HepG2 (cell line): ENCODE results near the gene BRSK2. TPM values are rescaled to one million over a fixed set of nuclear protein-coding genes. Genes with fewer than 3 reads are reported as not detected.
A peak's percentile ranks its signal among the peaks of the same experiment; 100 is the strongest.

ENCODE experiments used
- ATAC-seq: fragments of 200-7000 bp; cut with Tn5 transposase; 3 replicates; pipeline ENCODE4 v1.9.1; 2020; ENCODE audit warnings: mild to moderate bottlenecking, moderate library complexity
- BruUV-seq: library from RNA; stranded (reverse); fragments of 400-500 nt; replicated peaks from 2 replicates; lab custom pipeline; 2021; lab: Mats Ljungman, UMichigan
- CTCF ChIA-PET: fragments of 300-600 bp; formaldehyde crosslinking; extraction: SDS; loops from one replicate; lab custom pipeline; 2021; ENCODE audit warnings: low total read pairs, inconsistent platforms, low intra/inter-chr PET ratio; lab: Yijun Ruan, JAX
- POLR2A ChIA-PET: fragments of 350-600 bp; sonication (Branson Sonifier 250); formaldehyde crosslinking; loops from one replicate; lab custom pipeline; 2020; ENCODE audit warnings: antibody characterized with exemption, inconsistent platforms; lab: Yijun Ruan, JAX
- DNase-seq: peaks from one replicate; pipeline ENCODE4 v3.0.0-alpha.2; 2015; ENCODE audit warnings: low spot score
- FAIRE-seq: peaks from 3 replicates; lab custom pipeline; 2011; peaks lifted over from hg19 to GRCh38; lab: Jason Lieb, UNC
- H2AFZ ChIP-seq: one replicate; pipeline ENCODE4 v1.6.1; 2011; ENCODE audit warnings: low read length, inconsistent platforms
- H3K27ac ChIP-seq: fragments of 300-600 bp; 3 replicates; pipeline ENCODE4 v1.8.0; 2011; ENCODE audit warnings: mixed run types, mild to moderate bottlenecking, mixed read lengths, low read length, inconsistent platforms; ENCODE audit not compliant: insufficient read depth; ENCODE audit errors: extremely low read length
- H3K27me3 ChIP-seq, 2 experiments: fragments of 200-600 bp in 1 of 2; 2 replicates in 1 of 2; 3 replicates in 1 of 2; pipeline versions ENCODE4 v1.6.0 to v1.8.0; 2011; ENCODE audit warnings: low read length in 2 of 2, mild to moderate bottlenecking in 2 of 2, moderate library complexity in 2 of 2, inconsistent platforms in 1 of 2; ENCODE audit not compliant: insufficient read depth in 2 of 2, control insufficient read depth in 1 of 2
- H3K36me3 ChIP-seq, 2 experiments: fragments of 200-600 bp in 1 of 2; replicated peaks in 1 of 2; 2 replicates in 1 of 2; 3 replicates in 1 of 2; pipeline versions ENCODE4 v1.5.1 to v1.8.0; 2011; ENCODE audit warnings: low read length in 2 of 2, inconsistent platforms in 1 of 2; ENCODE audit not compliant: insufficient read depth in 2 of 2, control insufficient read depth in 1 of 2
- H3K4me1 ChIP-seq: 2 replicates; pipeline ENCODE4 v1.5.1; 2012; ENCODE audit warnings: low read length, inconsistent platforms; ENCODE audit not compliant: insufficient read depth
- H3K4me2 ChIP-seq: 2 replicates; pipeline ENCODE4 v1.6.0; 2011; ENCODE audit warnings: low read depth, low read length, inconsistent platforms
- H3K4me3 ChIP-seq, 3 experiments: fragments of 200-600 bp in 1 of 3; sonication (generic), shearing (Covaris generic) in 1 of 3; replicated peaks in 1 of 3; 2 replicates each; pipeline ENCODE4 v1.5.1; 2011 to 2016; ENCODE audit warnings: low read length in 3 of 3, inconsistent platforms in 2 of 3, low read depth in 2 of 3, mild to moderate bottlenecking in 2 of 3, control low read depth in 1 of 3, mixed read lengths in 1 of 3; ENCODE audit not compliant: insufficient read depth in 1 of 3
- H3K79me2 ChIP-seq: one replicate; pipeline ENCODE4 v1.6.1; 2011; ENCODE audit warnings: low read length, inconsistent platforms; ENCODE audit not compliant: insufficient read depth
- H3K9ac ChIP-seq: 2 replicates; pipeline ENCODE4 v1.6.0; 2011; ENCODE audit warnings: mild to moderate bottlenecking, low read depth, low read length, inconsistent platforms; ENCODE audit not compliant: insufficient read depth
- H3K9me3 ChIP-seq: 2 replicates; pipeline ENCODE4 v1.5.1; 2012; ENCODE audit warnings: mild to moderate bottlenecking, low read length
- H4K20me1 ChIP-seq: 2 replicates; pipeline ENCODE4 v1.6.0; 2011; ENCODE audit warnings: inconsistent platforms, mild to moderate bottlenecking, low read length, moderate library complexity; ENCODE audit not compliant: insufficient read depth
- ATF7 ChIP-seq, 2 experiments: fragments of 450-650 bp in 1 of 2; sonication (generic) in 1 of 2; formaldehyde crosslinking in 1 of 2; IDR thresholded peaks; 2 replicates each; pipeline versions ENCODE4 v1.4.0 to v1.6.1; 2016 to 2020; ENCODE audit warnings: antibody characterized with exemption in 1 of 2, mild to moderate bottlenecking in 1 of 2, missing genetic modification reagents in 1 of 2
- CREB1 ChIP-seq, 2 experiments: fragments of 450-650 bp in 1 of 2; IDR thresholded peaks; 2 replicates each; pipeline ENCODE4 v1.6.1; 2016 to 2017; ENCODE audit warnings: control low read depth in 1 of 2, mild to moderate bottlenecking in 1 of 2, missing compliant biosample characterization in 1 of 2, missing genetic modification characterization in 1 of 2
- HNRNPK ChIP-seq: fragments of 200-400 bp; formaldehyde crosslinking; IDR thresholded peaks from 2 replicates; pipeline ENCODE4 v1.6.1; 2018; ENCODE audit warnings: low read length, low read depth, moderate library complexity, mild to moderate bottlenecking; ENCODE audit not compliant: poor library complexity, severe bottlenecking
- LCORL ChIP-seq, 2 experiments: fragments of 450-650 bp in 1 of 2; sonication (generic) in 1 of 2; formaldehyde crosslinking in 1 of 2; IDR thresholded peaks; 2 replicates each; pipeline versions ENCODE4 v1.5.0 to v1.6.1; 2017 to 2020; ENCODE audit warnings: antibody characterized with exemption in 1 of 2, missing genetic modification reagents in 1 of 2
- MED13 ChIP-seq: sonication (generic); formaldehyde crosslinking; IDR thresholded peaks from 2 replicates; pipeline ENCODE4 v1.5.0; 2020; ENCODE audit warnings: missing genetic modification reagents
- NFYB ChIP-seq: sonication (generic); formaldehyde crosslinking; IDR thresholded peaks from 2 replicates; pipeline ENCODE4 v1.4.0; 2020; ENCODE audit warnings: missing genetic modification reagents
- NFYC ChIP-seq: IDR thresholded peaks from 2 replicates; pipeline ENCODE4 v1.6.1; 2016; ENCODE audit warnings: missing genetic modification reagents, missing compliant biosample characterization
- NPAS2 ChIP-seq: sonication (generic); formaldehyde crosslinking; IDR thresholded peaks from 2 replicates; pipeline ENCODE4 v1.8.0; 2022; ENCODE audit warnings: mild to moderate bottlenecking, missing genetic modification reagents, borderline replicate concordance
- PBX2 ChIP-seq: IDR thresholded peaks from 2 replicates; pipeline ENCODE4 v1.6.1; 2016; ENCODE audit warnings: control low read depth
- SAP130 ChIP-seq: IDR thresholded peaks from 2 replicates; pipeline ENCODE4 v1.6.1; 2016; ENCODE audit warnings: low read depth
- SP2 ChIP-seq: sonication (generic); formaldehyde crosslinking; IDR thresholded peaks from 2 replicates; pipeline ENCODE4 v1.5.1; 2020; ENCODE audit warnings: mild to moderate bottlenecking, missing genetic modification reagents
- ZNF292 ChIP-seq: sonication (generic); formaldehyde crosslinking; IDR thresholded peaks from 2 replicates; pipeline ENCODE4 v1.8.1; 2022; ENCODE audit warnings: mild to moderate bottlenecking, low read depth, missing genetic modification reagents, borderline replicate concordance
- ZNF296 ChIP-seq: sonication (generic); formaldehyde crosslinking; conservative IDR thresholded peaks from 2 replicates; pipeline ENCODE4 v1.5.0; 2020; ENCODE audit warnings: mild to moderate bottlenecking, missing genetic modification reagents
- ZNF510 ChIP-seq: sonication (generic); formaldehyde crosslinking; IDR thresholded peaks from 2 replicates; pipeline ENCODE4 v1.4.0; 2020; ENCODE audit warnings: low read depth, mild to moderate bottlenecking, missing genetic modification reagents
- WGBS: methylation state at CpG from one replicate; pipeline ENCODE4 v1.1.6; 2017; ENCODE audit warnings: low lambda C conversion rate; 5-methylcytosine and 5-hydroxymethylcytosine counted together
- in situ Hi-C: cut with HindIII; loops from 2 replicates; pipeline ENCODE4 v1.10.0; 2017; ENCODE audit warnings: low pct_unique_long_range_greater_than_20kb; ENCODE audit not compliant: extremely low pct_ligation_motif_present
- intact Hi-C: fragments of 100-400 bp; cut with micrococcal nuclease; formaldehyde crosslinking; loops from one replicate; pipeline ENCODE4 v1.10.0; 2022; ENCODE audit not compliant: unreplicated experiment
- polyA plus RNA-seq, 8 experiments: library from polyadenylated mRNA; depleted of rRNA in 3 of 8; stranded (reverse) in 7 of 8; unstranded in 1 of 8; fragments of >200 nt; fragmentation: Illumina TruSeq in 4 of 8; extraction: Trizol in 4 of 8; gene quantifications; 2 replicates each; pipeline versions ENCODE4 v1.2.1 to v1.2.3, GENCODE V29; 2011 to 2016; ENCODE audit warnings: low read depth in 4 of 8, missing spikeins in 1 of 8, mixed read lengths in 1 of 8; ENCODE audit not compliant: insufficient read depth in 1 of 8
- total RNA-seq, 5 experiments: library from RNA; depleted of rRNA; stranded (reverse); fragments of >200 nt; fragmentation: Illumina TruSeq; extraction: Trizol; gene quantifications; 2 replicates each; pipeline ENCODE4 v1.2.3, GENCODE V29; 2016; ENCODE audit warnings: low read depth in 1 of 5
- TF ChIP-seq, protein P1 (sequence below): sonication (generic); formaldehyde crosslinking; IDR thresholded peaks from 2 replicates; pipeline ENCODE4 v1.4.0; 2020; ENCODE audit warnings: missing genetic modification reagents

The BRSK2 gene
- total and polyA plus RNA-seq, 2 of the 13 experiments (the other 11 are each of a cell fraction or from before 2014, with no cell fraction given), result 0.74 to 1.1 TPM

DNA sequence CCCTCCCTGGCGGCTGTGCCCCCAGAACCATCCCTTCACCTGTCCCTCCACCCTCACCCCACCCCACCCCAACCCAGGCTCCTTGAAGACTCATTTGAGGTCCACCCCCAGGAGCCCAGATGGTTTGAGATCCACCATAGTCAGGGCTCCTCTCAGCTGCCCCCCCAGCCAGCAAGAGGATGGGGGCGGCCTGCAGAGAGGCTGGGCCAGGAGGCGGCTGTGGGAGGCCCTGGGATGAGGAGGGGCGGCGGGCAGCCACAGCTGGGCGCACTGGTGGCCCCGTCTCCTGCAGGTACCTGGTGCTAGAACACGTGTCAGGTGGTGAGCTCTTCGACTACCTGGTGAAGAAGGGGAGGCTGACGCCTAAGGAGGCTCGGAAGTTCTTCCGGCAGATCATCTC lies 50.8 kb downstream of the BRSK2 start:
- H3K36me3 ChIP-seq, result no peaks in the 10 kb centered on the region
- in situ Hi-C loops (no loop called here), intact Hi-C loops (no loop called here)
- FAIRE-seq (no peak), DNase-seq (no peak), ATAC-seq (no peak)
- CTCF ChIA-PET, result no interaction called here
- H4K20me1 ChIP-seq, result 0 out of 2 replicates have a peak, but pooled peaks cover 6% of the 10 kb centered on the region
- H3K4me3 ChIP-seq, result no peak overlapping the region
- 50% methylated on average over 1 of the region's 12 CpGs for WGBS
- H3K9me3 ChIP-seq, result no peaks in the 10 kb centered on the region
- H3K79me2 ChIP-seq, result no peaks in the 10 kb centered on the region
- H2AFZ ChIP-seq, result no peak overlapping the region
- no peaks in the 10 kb centered on the region for H3K4me1 ChIP-seq
- H3K27me3 ChIP-seq, result peaks cover 5 to 26% of the 10 kb centered on the region in 2 experiments; a peak in 4 of 5 replicates
- no peak overlapping the region for H3K9ac ChIP-seq
- BruUV-seq, result no TSS peak
- no peak overlapping the region for H3K27ac ChIP-seq
- no peak for TF ChIP-seq HNRNPK
- POLR2A ChIA-PET, result no interaction called here
- H3K4me2 ChIP-seq, result no peak overlapping the region

GRCh38 chr11:1442163-1442562 lies 52.4 kb downstream of the BRSK2 start:
- ChIA-PET CTCF (no interaction called here), POLR2A (no interaction called here)
- H3K27ac ChIP-seq, result no peak overlapping the region
- TF ChIP-seq NFYB (CRISPR knock-in tag) (peak; percentile 73), NPAS2 (no peak), ZNF296 (no peak), ZNF292 (CRISPR knock-in tag) (no peak), PBX2 (CRISPR knock-in tag) (peak; percentile 51; the same call in 1 of the 2 replicates), SP2 (0 out of 2 replicates have a peak, but pooled peaks have one; percentile 23), SAP130 (CRISPR knock-in tag) (no peak), LCORL (IDR thresholded peaks at IDR 0.05) (no peak), LCORL (CRISPR knock-in tag; IDR thresholded peaks at IDR 0.05) (no peak), MED13 (CRISPR knock-in tag) (no peak), ZNF510 (CRISPR knock-in tag) (no peak), ATF7 (IDR thresholded peaks at IDR 0.05) (peak; percentile 44; the same call in 1 of the 2 replicates), ATF7 (CRISPR knock-in tag; IDR thresholded peaks at IDR 0.05) (no peak), NFYC (peak; percentile 77), CREB1 (IDR thresholded peaks at IDR 0.05) (peak; percentile 13; the same call in 1 of the 2 replicates), CREB1 (CRISPR knock-in tag; IDR thresholded peaks at IDR 0.05) (no peak)
- TF ChIP-seq, protein P1, sequence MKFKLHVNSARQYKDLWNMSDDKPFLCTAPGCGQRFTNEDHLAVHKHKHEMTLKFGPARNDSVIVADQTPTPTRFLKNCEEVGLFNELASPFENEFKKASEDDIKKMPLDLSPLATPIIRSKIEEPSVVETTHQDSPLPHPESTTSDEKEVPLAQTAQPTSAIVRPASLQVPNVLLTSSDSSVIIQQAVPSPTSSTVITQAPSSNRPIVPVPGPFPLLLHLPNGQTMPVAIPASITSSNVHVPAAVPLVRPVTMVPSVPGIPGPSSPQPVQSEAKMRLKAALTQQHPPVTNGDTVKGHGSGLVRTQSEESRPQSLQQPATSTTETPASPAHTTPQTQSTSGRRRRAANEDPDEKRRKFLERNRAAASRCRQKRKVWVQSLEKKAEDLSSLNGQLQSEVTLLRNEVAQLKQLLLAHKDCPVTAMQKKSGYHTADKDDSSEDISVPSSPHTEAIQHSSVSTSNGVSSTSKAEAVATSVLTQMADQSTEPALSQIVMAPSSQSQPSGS (CRISPR knock-in tag), result peak; percentile 97
- no peak overlapping the region for H3K4me2 ChIP-seq
- no peak overlapping the region for H3K4me3 ChIP-seq
- peaks cover 6 to 28% of the 10 kb centered on the region in 2 experiments; a peak in 4 of 5 replicates for H3K27me3 ChIP-seq
- H3K9me3 ChIP-seq, result no peaks in the 10 kb centered on the region
- in situ Hi-C loops, result no loop called here
- peaks cover 5% of the 10 kb centered on the region; the same call in 1 of the 2 replicates for H4K20me1 ChIP-seq
- BruUV-seq, result no TSS peak
- FAIRE-seq (no peak), DNase-seq (no peak), ATAC-seq (peak; percentile 15)
- H3K79me2 ChIP-seq, result no peaks in the 10 kb centered on the region
- H3K36me3 ChIP-seq, result no peaks in the 10 kb centered on the region
- 33% methylated on average over 3 of the region's 9 CpGs for WGBS
- intact Hi-C loops, result no loop called here
- no peaks in the 10 kb centered on the region for H3K4me1 ChIP-seq
- H3K9ac ChIP-seq, result no peak overlapping the region
- no peak overlapping the region for H2AFZ ChIP-seq
